HG03039 (cell line): ENCODE measurements around the gene IRS1.
A peak's percentile ranks its signal among the peaks of the same experiment; 100 is the strongest.
"Not testable (repeated sequence)": the region's sequence is repeated elsewhere in the genome, so short reads cannot be mapped to it uniquely, and the experiment has no call there.

ENCODE experiments used
- ATAC-seq: cut with Tn5 transposase; IDR thresholded peaks from one replicate; pipeline ENCODE4 v1.9.1; 2021; ENCODE audit warnings: mild to moderate bottlenecking, moderate library complexity; ENCODE audit not compliant: unreplicated experiment

The IRS1 gene, protein sequence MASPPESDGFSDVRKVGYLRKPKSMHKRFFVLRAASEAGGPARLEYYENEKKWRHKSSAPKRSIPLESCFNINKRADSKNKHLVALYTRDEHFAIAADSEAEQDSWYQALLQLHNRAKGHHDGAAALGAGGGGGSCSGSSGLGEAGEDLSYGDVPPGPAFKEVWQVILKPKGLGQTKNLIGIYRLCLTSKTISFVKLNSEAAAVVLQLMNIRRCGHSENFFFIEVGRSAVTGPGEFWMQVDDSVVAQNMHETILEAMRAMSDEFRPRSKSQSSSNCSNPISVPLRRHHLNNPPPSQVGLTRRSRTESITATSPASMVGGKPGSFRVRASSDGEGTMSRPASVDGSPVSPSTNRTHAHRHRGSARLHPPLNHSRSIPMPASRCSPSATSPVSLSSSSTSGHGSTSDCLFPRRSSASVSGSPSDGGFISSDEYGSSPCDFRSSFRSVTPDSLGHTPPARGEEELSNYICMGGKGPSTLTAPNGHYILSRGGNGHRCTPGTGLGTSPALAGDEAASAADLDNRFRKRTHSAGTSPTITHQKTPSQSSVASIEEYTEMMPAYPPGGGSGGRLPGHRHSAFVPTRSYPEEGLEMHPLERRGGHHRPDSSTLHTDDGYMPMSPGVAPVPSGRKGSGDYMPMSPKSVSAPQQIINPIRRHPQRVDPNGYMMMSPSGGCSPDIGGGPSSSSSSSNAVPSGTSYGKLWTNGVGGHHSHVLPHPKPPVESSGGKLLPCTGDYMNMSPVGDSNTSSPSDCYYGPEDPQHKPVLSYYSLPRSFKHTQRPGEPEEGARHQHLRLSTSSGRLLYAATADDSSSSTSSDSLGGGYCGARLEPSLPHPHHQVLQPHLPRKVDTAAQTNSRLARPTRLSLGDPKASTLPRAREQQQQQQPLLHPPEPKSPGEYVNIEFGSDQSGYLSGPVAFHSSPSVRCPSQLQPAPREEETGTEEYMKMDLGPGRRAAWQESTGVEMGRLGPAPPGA (N-terminal part only)

DNA sequence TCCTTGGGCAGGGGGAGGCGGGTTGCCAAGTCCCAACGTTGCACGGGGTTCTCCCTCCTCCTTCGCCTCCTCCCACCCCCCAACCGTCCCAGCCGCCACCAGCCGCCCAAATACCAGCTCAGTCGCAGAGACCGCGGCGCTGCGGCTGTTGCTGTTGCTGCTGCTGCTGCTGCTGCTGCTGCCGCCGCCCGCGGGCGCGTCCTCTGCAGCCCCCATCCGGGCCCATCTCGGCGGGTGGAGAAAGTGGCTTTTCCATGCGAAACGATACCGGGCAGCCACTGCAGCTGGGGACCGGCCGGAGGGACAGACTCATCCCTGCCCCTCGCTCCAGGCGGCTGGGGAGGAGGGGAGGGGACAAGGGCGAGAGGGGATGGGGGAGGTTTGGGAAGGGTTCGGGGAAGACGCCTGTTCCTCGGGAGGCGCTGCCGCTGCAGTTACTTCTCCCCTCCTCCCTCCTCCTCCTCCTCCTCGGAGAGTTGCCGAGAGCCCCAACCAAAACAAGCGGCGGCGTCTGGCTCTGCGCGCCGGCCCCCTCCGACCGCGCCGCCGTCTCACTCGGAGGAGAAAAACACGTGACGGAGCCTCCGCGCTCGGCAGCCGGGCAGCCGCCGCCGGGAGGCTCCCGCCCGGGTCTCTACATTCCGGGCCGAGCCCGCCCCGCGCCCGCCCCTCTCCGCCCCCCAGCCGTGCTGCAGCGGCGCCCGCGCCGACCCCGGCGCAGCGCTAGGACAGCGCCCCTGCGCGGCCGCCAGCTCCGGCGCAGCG lies at the start of gene IRS1:
Gene IRS1, minus strand, starts transcription at position 610 of the 765 bp plus-strand sequence. CDS start 1,082 bp downstream, outside the sequence.
- peak; percentile 33 for ATAC-seq

- ATAC-seq, result no peak
These were observed 49.7 kb upstream of the IRS1 start for GRCh38 chr2:226849349-226849748.

GRCh38 chr2:226847511-226847910 lies 47.9 kb upstream of the IRS1 start:
- no peak for ATAC-seq

DNA sequence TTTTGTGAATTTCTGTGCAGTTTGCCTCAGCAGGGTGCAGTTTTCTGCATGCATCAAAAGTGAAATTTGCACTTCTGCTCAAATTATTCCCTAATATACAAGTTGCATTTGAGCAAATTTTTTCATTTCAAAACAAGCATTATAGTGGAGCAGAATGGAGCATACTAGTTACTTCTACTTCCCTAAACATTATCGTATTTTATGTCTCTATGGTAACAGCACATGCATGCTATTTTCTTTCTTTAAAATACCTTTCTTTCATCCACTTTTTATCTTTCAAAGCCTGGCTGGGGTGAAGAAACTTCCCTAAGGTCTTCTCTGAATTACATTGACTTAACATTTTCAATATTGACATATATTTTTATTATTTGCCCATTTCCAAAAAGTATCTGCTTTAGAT lies 47.5 kb upstream of the IRS1 start:
- no peak for ATAC-seq

DNA sequence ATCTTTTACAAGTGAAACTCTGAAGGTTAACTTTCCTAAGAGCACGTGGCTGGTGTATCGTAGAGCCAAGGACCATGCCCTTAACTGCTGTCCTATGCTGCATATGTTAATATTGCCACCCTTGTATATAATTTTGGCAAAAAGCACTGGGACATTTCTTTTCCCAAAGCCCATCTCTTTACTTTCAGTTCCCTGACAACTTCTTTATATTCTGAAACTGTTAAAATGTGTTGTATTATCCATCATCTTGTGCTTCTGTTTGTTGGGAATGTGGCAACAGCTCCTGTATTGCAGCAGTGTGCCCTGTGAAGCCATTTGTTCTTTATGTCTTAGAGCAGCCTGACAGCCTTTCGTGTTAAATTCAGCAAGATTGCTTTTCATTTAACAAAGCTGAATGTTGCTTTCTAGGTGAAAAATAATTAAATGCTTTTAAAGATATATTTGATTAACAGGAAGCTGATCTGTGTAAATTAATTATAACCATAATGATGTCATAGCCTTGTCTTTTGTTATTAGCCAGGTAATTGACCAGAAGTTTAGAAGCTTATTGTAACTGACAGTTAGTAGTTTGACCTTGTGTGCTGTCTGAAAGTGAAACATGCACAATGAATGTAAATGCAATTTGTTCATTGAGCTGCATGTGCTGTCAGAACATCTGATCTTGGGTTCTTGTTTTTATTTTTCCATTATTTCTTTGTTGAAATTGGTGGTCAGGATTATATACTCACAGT lies 45.9 kb upstream of the IRS1 start:
- peak; percentile 57 for ATAC-seq

DNA sequence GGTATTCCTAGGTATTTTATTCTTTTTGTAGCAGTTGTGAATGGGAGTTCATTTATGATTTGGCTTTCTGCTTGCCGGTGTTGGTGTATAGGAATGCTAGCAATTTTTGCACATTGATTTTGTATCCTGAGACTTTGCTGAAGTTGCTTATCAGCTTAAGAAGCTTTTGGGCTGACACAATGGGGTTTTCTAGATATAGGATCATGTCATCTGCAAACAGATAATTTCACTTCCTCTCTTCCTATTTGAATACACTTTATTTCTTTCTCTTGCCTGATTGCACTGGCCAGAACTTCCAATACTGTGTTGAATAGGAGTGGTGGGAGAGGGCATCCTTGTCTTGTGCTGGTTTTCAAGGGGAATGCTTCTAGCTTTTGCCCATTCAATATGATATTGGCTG lies 43.4 kb upstream of the IRS1 start:
- ATAC-seq, result not testable (repeated sequence)

DNA sequence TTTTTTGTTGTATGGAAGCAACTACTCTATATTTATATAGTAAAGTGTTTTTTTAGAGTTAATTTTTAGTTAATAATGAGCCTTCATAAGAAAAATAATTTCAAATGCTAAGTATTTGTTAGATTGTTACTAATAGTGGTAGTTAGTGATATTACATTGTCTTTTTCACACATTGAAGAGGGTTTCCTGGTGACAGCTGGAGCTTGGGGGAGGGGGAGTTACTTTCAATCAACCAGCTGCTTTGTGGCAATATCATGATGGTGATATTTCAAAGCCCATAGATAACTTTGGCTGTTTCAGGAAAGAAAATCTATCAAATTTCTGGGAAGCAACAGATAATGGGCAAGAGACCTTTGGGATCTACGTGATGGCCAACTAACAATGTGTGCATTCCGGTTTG lies 40.3 kb upstream of the IRS1 start:
- ATAC-seq, result no peak

GRCh38 chr2:226839161-226839560 lies 39.5 kb upstream of the IRS1 start:
- no peak for ATAC-seq

DNA sequence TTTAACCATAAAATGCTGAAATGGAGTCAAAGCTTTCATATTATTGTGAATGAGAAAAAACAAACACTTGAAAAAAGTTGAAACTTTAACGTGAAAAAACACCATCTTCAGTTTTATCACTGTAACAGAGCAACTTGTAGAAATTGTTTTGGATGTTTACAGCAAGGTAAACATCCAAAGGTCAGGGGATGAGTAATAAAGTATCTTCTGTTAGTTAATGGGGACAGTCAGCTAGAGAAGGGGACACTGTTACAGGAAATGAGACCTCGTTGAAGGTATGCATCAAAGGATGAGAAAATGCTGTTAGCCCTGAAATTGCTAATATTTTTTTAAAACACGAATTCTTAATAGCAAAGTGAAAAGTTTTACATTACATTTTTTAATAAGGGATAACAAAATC lies 39.1 kb upstream of the IRS1 start:
- ATAC-seq, result no peak

DNA sequence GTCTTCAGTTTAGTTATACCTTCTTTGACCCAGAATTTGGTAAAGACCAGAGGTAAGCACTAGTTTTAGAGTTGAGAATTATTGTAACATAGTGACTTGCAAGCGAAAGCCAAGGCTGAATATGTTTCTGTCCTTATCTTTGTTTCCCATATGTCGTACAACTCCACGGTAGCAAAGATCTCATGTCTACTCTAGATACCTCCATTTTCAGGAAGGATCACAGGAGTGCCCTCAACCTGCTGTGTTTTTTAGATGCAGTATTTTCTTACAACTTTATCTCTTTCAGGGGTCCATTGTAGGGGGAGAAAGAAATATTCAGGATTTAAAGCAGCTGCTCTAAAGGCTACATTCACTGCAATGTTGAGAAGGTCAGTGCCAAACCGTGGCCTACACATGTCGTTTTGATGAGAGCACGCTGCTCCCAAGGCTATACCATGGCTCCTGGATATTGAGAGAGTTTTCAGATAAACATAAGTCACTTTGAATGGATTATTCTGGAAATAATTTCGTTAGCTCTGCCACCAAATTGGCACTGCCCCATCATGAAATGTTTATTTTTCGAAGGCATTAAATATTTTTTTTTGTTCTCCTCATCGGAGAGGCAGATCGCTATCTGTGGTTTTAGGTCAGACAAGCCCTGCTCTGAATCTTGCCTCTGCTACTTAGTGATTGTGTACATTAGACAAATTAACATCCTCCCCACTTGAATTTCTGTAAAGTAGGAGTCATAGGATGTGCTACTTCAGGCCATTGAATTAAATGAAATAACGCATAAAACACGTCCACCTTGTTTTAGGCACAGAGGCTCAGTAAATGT lies 38.4 kb upstream of the IRS1 start:
- ATAC-seq, result no peak

DNA sequence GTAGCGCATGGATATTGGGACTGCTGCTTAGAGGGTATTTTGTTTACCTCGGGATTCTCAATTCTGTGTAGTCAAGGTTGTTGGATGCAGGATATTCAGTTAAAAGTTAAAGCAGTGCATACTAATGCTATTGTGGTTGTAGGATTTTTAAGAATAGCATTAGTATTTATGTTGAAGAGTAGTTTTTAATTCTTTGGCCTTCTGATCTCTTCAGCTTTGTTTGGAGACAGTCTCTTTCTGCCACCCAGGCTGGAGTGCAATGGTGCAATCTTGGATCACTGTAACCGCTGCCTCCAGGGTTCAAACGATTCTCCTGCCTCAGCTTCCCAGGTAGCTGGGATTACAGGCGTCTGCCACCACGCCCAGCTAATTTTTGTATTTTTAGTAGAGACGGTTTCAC lies 37.7 kb upstream of the IRS1 start:
- no peak for ATAC-seq

DNA sequence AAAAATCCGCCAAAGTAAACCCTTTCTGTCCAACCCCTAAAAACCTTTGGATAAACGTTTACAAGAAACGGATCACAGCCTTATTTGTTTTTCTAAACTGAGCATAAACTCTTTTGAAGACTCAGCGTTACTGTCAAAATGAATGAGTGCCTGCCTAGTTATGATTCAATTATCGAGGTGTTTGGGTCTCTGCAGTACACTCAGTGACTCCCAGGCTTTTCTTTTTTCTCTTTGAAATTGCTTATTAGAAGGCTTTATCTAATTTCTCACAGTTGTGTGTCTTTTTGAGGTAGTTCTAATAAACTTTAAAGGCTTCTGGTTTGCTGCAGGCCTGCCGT lies 36.9 kb upstream of the IRS1 start:
- ATAC-seq, result no peak

DNA sequence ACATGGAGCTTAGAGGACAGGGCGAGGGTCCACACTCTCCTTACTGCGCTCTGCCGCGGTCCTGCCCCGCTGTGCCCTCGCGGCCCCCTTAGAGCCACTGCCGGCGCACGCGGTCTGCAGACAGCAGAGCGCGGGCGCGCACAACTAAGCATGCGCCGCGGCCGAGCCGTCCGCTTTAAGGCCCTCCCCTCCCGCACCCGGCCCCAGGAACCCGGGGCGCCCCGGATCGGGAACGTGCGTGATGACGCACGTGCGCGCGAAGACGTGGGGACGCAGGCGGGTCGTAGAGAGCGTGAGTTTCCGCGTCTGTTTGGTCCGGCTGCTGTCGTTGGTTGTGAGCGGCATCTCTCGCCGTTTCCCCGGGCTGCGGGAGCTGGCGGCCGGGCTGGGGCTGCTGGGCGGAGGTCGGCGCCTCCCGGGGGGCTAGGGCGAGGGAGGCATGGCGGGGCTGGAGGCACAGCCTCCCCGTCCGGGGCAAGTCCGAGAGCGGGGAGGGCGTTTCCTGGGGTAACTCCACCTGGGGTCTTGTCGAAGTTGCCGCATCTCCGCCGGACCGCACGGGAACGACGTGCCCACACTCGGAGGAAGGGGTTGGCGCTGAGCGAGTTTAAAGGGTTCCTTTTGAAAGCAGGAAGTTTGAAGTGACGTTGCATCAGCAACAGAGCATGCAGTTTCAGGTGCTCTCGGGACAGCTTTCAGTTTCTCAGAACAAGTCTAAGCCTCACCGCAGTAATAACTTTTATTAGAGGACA lies 36.4 kb upstream of the IRS1 start, which contains the start of gene RHBDD1:
Gene RHBDD1, plus strand, starts transcription at position 259 of the 752 bp plus-strand sequence. CDS start 28,640 bp downstream, outside the sequence.
- ATAC-seq, result peak; percentile 83

GRCh38 chr2:226835420-226835795 lies 35.8 kb upstream of the IRS1 start:
- ATAC-seq, result peak; percentile 15

DNA sequence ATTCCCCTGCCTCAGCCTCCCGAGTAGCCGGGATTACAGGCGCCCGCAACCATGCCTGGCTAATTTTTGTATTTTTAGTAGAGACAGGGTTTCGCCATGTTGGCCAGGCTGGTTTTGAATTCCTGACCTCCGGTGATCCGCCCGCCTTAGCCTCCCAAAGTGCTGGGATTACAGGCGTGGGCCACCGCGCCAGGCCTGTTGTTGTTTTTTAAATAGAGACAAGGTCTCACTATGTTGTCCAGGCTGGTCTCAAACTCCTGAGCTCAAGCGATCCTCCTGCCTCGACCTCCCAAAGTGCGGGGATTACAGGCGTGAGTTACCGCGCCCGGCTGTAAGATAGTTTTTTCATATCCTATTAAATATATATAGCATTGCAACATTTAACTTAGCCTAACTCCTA lies 35.3 kb upstream of the IRS1 start:
- not testable (repeated sequence) for ATAC-seq

GRCh38 chr2:226832061-226832460 lies 32.4 kb upstream of the IRS1 start:
- ATAC-seq, result no peak

- ATAC-seq, result no peak
These were observed 31.6 kb upstream of the IRS1 start for GRCh38 chr2:226831266-226831665.

DNA sequence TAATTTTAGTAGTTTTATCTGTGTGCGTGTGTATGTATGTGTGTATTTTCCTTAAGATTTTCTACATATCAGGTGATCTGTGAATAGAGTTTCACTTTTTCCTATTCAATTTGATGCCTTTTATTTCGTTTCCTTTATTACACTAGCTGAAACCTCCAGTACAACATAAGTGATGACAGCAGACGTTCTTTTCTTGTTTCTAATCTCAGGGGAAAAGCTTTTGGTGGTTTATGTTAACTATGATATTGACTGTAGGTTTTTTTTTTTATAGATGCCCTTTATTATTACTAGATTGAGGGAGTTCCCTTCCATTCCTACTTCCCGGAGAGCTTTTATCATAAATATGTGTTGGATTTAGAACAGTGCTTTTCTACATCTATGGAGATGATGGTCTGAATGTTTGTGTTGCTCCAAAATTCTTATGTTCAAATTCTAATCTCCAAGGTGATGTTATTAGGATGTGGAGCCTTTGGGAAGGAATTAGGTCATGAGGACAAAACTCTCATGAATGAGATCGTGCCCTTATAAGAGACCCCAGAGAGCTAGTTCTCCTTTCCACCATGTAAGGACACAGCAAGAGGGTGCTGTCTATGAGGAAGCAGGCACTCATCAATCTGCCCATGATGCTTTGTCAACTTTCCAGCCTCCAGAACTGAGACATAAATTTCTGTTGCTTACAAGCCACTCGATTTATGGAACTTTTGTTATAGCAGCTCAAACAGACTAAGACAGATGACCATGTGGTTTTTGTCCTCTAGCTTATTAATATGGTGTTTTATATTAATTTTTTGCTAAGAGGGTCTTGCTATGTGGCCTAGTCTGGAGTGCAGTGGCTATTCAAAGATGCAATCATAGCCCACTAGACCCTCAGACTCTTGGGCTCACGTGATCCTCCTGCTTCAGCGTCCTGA lies 30.4 kb upstream of the IRS1 start:
- no peak for ATAC-seq
